ENCODE results near the gene AHCYL1.

DNA sequence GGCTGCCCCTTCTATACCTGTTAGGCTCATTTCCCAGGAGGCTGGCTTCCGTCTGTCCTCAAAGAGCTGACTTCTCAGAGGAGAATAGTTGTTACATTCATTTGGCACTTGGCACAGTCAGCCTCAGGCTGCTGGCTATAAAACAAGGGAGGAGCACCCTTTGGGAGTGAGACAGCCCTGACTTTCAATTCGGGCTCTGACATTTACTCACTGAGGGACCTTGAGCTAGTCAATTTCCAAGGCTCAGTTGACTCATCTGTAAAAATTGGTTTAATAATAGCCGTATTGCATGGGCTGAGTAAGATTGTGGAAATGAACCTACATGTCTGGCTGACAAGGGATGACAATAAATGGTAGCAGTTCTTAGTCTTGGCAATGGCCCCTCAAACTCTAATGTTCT is 72.2 kb downstream of the AHCYL1 start:
- TF ChIP-seq, protein P1, sequence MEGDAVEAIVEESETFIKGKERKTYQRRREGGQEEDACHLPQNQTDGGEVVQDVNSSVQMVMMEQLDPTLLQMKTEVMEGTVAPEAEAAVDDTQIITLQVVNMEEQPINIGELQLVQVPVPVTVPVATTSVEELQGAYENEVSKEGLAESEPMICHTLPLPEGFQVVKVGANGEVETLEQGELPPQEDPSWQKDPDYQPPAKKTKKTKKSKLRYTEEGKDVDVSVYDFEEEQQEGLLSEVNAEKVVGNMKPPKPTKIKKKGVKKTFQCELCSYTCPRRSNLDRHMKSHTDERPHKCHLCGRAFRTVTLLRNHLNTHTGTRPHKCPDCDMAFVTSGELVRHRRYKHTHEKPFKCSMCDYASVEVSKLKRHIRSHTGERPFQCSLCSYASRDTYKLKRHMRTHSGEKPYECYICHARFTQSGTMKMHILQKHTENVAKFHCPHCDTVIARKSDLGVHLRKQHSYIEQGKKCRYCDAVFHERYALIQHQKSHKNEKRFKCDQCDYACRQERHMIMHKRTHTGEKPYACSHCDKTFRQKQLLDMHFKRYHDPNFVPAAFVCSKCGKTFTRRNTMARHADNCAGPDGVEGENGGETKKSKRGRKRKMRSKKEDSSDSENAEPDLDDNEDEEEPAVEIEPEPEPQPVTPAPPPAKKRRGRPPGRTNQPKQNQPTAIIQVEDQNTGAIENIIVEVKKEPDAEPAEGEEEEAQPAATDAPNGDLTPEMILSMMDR (IDR thresholded peaks at IDR 0.05; ENCODE audit: insufficient read depth, low read length), result no peak
- TF ChIP-seq REST (IDR thresholded peaks at IDR 0.05; ENCODE audit: insufficient replicate concordance, low read depth), result no peak
- TF ChIP-seq POLR2AphosphoS5 (IDR thresholded peaks at IDR 0.05; ENCODE audit: low read depth), result no peak
- TF ChIP-seq GABPA (IDR thresholded peaks at IDR 0.05; ENCODE audit: low read depth), result no peak
